Measurements from ENCODE around the gene ACYP1.

ACYP1 gene

DNA sequence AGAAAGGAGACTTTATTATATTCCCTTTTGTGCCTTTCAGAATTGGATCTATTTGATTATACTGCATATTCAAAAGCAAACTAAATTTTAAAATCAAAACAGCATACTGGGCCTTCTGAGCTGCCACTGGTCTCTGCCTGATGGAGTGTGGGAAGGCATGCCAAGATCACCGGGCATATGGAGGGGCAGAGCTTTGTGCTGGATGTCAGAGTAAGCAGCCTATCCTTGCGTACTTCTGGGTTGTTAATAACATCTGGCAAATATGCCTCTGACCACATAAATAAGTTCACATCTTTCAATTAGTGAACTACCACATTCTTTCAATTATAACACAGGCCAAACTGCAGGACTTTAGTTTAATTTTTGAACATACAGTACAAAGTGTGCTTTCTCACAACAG lies 30.9 kb downstream of the ACYP1 start:
- DNase-seq: no peak

DNA sequence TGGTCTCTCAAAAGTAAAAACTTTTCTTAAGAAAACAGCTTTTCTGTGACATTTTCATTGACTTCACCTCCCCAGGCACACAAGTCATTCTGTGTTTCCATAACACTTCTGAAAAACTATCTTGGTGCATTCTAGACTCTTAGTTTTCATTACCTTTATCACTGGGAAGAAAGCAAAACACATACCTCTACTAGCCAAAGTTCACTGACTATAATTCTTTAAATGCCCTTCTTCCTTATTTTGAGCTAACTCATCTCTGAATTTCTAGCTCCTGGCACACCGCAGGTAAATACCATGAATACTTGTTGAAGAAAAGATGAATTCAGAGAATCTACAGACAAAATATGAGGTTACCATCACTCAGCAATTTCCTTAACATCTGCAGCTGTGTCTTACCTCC lies 33.7 kb downstream of the ACYP1 start:
- DNase-seq: no peak

DNA sequence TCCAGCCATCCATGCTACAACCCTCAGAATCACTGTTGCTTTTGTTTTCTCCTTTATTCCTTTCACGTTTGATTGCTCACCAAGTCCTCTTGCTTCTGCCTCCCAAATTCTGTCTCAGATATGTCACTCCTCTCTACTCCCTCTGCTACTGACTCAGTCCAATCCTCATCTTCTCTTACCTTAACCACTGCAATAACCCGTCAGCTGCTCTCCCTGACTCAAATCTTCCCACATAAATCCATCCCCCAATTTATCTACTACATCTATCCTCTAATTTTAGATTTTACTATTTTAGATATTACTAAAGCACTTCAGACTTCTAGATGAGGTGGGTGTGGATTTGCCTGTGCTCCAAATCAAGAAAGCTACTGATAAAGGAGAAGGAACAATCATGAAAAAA lies 37.9 kb downstream of the ACYP1 start:
- no peak for DNase-seq

DNA sequence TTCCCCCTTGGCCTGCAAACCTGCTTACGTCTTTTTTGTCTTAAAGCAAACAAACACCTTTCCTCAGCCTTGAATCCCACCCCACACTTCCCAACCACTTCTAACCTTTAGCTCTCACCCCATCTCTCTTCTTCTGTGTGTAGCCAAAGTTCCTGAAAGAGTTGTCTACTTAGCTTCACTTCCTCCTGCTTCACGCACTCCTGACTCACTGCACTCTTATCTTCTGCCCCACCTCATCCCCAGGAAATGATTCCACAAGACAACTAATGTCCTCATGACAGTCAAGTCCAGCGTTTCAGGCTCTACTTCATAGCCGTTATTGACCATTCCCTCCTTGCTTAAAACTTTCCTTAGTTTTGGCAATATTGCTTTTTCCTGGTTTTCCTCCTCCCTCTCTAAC lies 38.7 kb downstream of the ACYP1 start:
- no peak for DNase-seq

DNA sequence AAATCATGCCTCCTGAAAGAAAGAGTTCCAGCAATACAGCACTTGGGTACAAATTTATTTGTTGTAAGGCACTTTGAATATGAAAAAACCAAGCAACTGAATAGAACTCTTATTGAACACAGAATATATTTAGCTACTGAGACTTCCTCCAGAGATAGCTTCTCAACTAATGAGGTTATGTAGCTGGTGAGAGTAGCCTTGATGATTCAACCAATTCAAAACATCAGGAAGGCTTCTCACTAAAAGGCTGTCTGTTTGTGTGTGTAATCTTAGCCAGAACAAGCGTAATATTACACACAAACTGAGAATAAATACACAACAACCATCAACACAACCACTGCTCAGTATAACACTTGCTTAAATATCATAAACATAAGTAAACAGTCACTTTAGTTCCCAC lies 40.7 kb downstream of the ACYP1 start:
- DNase-seq: no peak

DNA sequence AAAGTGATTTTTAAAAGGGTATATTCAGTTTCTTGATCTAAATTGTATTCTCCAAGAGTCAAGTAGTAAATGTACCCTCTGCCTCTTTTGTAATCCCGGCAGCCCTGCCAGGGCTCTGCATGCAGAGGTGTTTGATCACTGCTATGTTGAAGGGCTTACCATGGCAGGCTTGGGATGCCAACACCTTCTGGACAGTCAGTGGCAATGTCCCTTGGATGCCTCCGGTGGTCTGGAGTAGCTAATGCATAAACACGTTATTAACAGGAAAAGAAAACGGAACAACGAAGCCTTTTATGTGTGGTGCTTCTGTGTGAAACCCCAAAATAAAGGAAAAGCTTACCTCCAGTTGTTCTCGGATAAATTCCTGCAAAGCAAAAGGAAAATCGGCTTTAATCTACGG lies 41.2 kb downstream of the ACYP1 start:
- DNase-seq: no peak

DNA sequence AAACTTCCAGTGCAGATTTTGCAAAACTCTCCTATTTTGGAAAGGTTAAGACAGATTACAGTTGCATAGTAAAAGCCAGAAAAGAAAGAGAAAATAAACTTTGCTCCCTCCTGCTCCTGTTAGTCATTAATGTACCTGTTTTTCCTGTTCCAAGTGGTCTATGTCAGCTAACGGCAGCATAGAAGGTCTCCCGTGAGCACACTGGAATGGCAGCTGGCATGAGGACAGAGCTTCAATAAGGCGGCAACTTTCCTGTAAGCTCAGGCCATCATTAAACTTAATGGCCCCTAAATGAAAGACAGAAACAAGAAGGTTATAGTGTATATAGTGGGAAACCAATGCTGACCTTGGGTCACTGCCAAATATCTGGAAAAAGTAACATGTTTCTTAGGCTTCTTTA lies 45.1 kb downstream of the ACYP1 start:
- DNase-seq: no peak

DNA sequence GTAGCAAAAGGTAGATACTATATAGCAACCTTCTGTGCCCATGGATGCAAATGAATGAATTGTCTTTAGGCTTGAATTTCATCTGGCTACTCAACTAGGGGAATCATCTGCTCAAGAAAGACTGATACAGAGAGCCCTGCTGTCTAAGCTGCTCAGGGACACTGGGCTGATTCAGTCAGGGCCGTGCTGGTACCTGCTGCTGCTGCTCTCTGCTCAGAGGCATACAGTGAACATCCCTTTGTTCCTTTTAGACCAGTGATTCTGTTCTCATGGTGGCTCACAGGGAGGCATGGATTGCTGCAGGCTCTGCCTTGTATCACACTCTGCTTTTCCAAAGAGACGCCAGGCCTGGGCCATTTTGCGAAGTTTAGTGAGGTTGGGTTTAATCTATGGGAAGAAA lies 47.0 kb downstream of the ACYP1 start:
- no peak for DNase-seq

DNA sequence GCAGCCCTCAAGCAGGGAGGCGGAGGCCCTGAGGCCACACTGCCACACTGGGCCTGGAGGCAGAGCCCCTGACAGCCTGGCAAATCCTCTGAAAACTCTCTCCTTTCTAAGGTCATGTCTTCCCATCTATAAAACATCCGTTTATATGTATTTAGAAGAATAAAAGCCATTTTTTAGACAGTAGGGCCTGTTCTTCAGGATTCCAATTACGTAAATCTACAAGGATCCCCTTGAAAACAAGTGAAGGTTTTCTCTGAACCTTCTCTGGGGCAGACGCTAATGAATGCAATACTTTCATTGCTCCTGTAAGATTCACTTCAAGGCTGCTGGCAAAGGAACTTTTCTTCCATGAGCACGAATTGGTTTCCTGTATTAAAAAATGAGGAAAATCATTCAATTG lies 48.3 kb downstream of the ACYP1 start:
- DNase-seq: no peak

DNA sequence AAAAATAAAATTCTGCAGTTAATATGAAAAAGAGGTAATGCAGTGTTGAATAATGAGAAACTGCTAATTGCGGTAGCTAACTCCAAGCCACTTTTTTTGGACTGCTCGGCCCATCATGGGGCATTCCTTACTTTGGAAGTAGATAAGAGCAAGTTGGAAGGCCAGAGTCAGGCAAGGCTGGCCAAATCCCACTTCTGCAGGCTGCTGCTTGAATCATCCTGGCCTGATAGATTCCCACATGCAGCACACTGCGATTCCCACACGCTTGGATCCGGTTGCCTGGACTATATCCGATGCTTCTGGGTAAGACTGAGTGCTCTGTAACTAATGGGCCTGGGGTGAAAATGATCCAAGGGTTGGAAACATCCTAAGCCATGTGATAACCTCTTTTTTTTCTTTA lies 50.5 kb downstream of the ACYP1 start:
- DNase-seq: no peak

DNA sequence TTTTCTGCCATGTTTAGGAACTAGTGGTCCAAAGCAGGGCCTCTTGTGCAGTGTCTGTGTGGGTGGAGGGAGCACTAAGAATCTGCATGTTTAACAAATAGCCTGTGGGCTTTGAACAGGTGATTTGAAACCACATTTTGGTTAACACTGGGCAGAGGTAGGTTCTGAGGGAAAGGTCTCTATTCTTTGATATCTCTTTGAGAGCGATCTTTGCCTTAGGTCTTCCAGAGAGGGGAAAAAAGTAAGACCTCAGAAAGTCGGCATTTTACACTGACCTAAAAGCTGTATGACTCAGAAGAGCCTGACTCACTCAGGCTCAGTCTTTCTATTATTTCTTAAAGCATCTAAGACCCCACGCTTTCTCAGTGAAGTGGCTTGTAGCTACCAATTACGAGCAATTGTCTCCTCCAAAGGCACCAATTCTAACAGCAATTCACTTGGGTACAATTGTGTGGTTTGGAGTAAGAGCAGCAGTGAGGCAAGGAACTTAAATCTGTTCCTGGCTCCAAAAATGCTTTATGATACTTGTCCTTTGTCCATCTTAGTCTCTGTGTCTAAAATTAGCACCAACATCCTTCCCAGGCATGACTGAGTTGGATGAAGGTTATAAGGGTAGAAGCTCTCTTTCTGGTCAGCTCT lies 52.3 kb downstream of the ACYP1 start:
- DNase-seq: no peak

DNA sequence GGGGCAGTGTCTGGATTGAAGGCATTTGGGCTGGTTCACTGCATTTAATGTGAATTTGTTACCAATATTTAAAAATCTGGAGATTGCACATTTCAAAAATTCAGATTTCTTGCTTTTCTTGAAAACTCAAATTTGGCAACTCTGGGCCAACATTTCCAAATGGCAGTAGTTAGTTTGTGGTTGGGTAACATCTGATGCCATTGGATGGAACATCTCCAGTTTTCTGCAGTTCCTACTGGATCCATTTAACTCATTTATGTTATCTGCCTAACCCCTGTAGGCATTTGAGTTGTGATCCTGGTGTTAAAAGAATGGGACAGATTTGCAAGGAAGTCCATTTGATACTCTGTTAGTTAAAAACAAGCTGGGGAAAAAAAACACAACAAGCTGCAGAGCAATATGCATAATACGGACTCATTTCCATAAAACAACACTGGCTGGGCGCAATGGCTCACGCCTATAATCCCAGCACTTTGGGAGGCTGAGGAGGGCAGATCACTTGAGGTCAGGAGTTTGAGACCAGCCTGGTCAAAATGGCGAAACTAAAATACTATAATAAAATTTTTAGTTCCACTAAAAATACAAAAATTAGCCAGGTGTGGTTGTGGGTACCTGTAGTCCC lies 53.2 kb downstream of the ACYP1 start:
- DNase-seq: no peak

DNA sequence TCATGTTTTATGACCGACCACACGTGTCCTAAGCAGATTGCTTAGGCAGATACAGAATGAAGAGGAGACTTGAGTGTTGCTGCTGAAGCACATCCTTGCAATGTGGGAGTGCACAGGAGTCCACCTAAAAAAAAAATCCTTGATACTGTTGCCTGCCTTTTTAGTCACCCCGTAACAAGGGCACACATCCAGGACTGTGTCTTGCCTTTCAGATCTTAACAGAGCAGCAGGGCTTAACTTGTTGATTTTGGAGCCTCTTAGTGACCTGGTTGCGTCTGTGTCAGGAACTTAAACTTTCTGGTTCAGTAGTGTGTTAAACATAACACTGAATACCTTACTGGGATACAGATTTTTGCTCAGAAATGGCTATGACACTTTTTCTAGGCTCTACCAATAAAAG lies 54.6 kb downstream of the ACYP1 start:
- no peak for DNase-seq

DNA sequence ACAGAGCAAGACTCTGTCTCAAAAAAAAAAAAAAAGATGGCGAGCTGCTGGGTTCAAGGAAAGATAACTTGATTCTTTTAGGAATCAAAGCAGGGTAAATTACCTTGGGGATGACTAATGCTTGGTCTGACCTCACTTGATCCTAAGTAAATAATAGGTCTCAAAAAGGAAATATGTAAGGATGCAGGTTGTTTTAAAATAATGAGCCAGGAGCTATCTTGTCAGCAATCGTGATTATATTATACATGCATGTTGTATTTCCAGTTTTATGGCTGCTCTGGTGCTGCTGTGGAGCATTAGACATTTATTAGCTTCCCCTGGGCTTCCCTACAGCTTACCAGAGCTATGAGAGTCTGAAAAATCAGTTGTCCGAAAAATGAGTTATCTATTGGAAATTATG lies 58.5 kb downstream of the ACYP1 start:
- no peak for DNase-seq

DNA sequence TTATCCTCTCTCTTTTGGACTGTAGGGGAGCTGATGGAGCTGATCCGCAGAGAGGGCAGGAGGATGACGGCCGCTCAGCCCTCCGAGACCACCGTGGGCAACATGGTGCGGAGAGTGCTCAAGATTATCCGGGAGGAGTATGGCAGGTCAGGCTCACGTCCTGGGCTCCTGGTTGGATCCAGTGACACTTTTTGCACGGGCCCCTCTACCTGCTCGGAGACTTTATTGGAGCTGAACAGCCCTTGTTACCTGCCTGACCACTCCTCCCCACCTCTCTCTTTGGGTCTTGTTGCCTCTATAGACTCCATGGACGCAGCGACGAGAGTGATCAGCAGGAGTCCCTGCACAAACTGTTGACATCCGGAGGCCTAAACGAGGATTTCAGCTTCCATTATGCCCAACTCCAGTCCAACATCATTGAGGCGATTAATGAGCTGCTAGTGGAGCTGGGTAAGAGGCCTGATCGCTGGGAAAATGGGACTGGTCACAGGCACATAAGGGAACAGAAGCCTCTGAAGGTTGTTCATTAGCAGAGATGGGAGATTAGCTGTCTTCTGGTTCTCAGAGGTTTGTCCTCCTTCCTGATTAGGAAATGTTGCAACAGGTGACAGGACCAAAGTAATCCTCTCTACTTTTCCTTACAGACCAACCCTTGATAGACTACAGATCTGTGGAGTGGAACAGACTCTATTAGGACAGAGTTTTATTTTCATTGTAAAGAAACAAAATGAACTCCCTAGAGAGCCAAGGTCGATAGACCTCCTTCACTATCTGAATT lies 60.4 kb downstream of the ACYP1 start:
- no peak for DNase-seq
